GM19324 (cell line): Measurements from ENCODE around the gene GPX4.
"Not testable (repeated sequence)": the region's sequence is repeated elsewhere in the genome, so short reads cannot be mapped to it uniquely, and the experiment has no call there.

Experiments used
- ATAC-seq: cut with Tn5 transposase; IDR thresholded peaks from one replicate; pipeline ENCODE4 v1.9.1; 2021; ENCODE audit warnings: mild to moderate bottlenecking, moderate library complexity; ENCODE audit not compliant: unreplicated experiment, low FRiP score

The GPX4 gene

GRCh38 chr19:1113030-1113985, 9.5 kb downstream of the GPX4 start:
- ATAC-seq: no peak

GRCh38 chr19:1113986-1114483, 10.2 kb downstream of the GPX4 start:
- no peak for ATAC-seq

GRCh38 chr19:1114728-1115127, 10.9 kb downstream of the GPX4 start:
- ATAC-seq: not testable (repeated sequence)

GRCh38 chr19:1115646-1116420, 12.0 kb downstream of the GPX4 start:
- no peak for ATAC-seq

- ATAC-seq: no peak
Measured at GRCh38 chr19:1116726-1117581, 13.2 kb downstream of the GPX4 start.

GRCh38 chr19:1117654-1118053, 13.9 kb downstream of the GPX4 start:
- ATAC-seq: no peak

GRCh38 chr19:1118999-1119398, 15.2 kb downstream of the GPX4 start:
- no peak for ATAC-seq

GRCh38 chr19:1119475-1120217, 15.9 kb downstream of the GPX4 start:
- ATAC-seq: no peak

- no peak for ATAC-seq
Measured at GRCh38 chr19:1121395-1121794, 17.6 kb downstream of the GPX4 start.

GRCh38 chr19:1122021-1122971, 18.5 kb downstream of the GPX4 start:
- no peak for ATAC-seq

- no peak for ATAC-seq
Measured at GRCh38 chr19:1122972-1123363, 19.2 kb downstream of the GPX4 start.

GRCh38 chr19:1123381-1123780, 19.6 kb downstream of the GPX4 start:
- ATAC-seq: no peak

- ATAC-seq: no peak
Measured at GRCh38 chr19:1123885-1124677, 20.3 kb downstream of the GPX4 start.

- ATAC-seq: no peak
Measured at GRCh38 chr19:1125601-1126467, 22.0 kb downstream of the GPX4 start.

GRCh38 chr19:1126984-1127760, 23.4 kb downstream of the GPX4 start:
- no peak for ATAC-seq

- ATAC-seq: no peak
Measured at GRCh38 chr19:1128106-1128505, 24.3 kb downstream of the GPX4 start.
